Activated CD4-positive, alpha-beta T cell treated with anti-CD3 and anti-CD28 coated beads, Interleukin-2, amount 10 ng/mL, durations not matched to agents 7 days and 5 days (primary cell): ENCODE measurements around the gene BAHCC1. TPM values are rescaled to one million over a fixed set of nuclear protein-coding genes. Genes with fewer than 3 reads are reported as not detected.

ENCODE experiments used
- CTCF ChIA-PET: fragments of 350-600 bp; sonication (Branson Sonifier 250); formaldehyde crosslinking; loops from one replicate; lab custom pipeline; 2021; ENCODE audit warnings: antibody characterized with exemption; lab: Charles Lee
- POLR2A ChIA-PET: fragments of 350-600 bp; sonication (Branson Sonifier 250); formaldehyde crosslinking; loops from one replicate; lab custom pipeline; 2021; ENCODE audit warnings: antibody characterized with exemption; lab: Charles Lee
- DNase-seq: peaks from one replicate; pipeline ENCODE4 v3.0.0-alpha.2; 2020
- H3K27ac Mint-ChIP-seq: one replicate; pipeline ENCODE4 v1.8.0; 2021; ENCODE audit warnings: mild to moderate bottlenecking, moderate library complexity, mixed read lengths
- H3K27me3 Mint-ChIP-seq: one replicate; pipeline ENCODE4 v1.8.0; 2021; ENCODE audit warnings: mixed read lengths
- H3K36me3 Mint-ChIP-seq: one replicate; pipeline ENCODE4 v1.8.0; 2021; ENCODE audit warnings: low read depth, mixed read lengths
- H3K4me1 Mint-ChIP-seq: one replicate; pipeline ENCODE4 v1.8.0; 2021; ENCODE audit warnings: mixed read lengths
- H3K4me3 Mint-ChIP-seq: one replicate; pipeline ENCODE4 v1.8.0; 2021; ENCODE audit warnings: mild to moderate bottlenecking, moderate library complexity, mixed read lengths
- H3K9me3 Mint-ChIP-seq: one replicate; pipeline ENCODE4 v1.8.0; 2021; ENCODE audit warnings: mixed read lengths
- total RNA-seq, 2 experiments: library from RNA; stranded (reverse); gene quantifications; one replicate each; pipeline ENCODE4 v1.2.3, GENCODE V29; 2021

BAHCC1 gene
- total RNA-seq, 2 experiments from 2014 or later: not detected

DNA sequence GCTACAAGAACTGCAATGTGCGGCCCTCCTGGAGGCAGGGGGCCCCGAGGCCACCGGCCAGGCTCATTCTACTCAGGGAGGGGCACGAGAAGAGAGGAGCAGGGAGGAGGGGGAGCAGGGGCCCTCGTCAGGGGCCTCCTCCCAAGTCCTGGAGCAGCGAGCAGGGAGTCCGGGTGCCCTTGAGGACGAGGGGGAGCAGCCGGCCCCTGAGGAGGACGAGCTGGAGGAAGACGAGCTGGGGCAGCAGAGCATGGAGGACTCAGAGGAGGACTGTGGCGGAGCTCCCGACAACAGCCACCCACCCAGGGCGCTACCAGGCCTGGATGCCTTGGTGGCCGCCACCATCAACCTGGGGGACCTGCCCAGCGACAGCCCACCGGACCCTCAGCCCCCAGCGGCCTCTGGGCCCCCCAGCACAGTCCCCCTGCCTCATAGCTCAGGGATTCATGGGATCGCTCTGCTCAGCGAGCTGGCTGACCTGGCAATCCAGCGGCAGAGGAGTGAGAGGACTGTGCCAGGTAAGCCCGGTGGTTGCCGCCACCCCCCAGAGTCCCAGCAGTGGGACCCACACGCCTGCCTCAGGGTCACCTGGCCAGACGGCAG is 52.2 kb downstream of the BAHCC1 start:
- no peaks in the 10 kb centered on the region for H3K27me3 Mint-ChIP-seq
- DNase-seq: no peak
- H3K4me3 Mint-ChIP-seq: no peak overlapping the region
- H3K4me1 Mint-ChIP-seq: no peaks in the 10 kb centered on the region
- H3K9me3 Mint-ChIP-seq: no peaks in the 10 kb centered on the region
- no peaks in the 10 kb centered on the region for H3K36me3 Mint-ChIP-seq
- ChIA-PET POLR2A (no interaction called here), CTCF (no interaction called here)
- H3K27ac Mint-ChIP-seq: no peak overlapping the region

DNA sequence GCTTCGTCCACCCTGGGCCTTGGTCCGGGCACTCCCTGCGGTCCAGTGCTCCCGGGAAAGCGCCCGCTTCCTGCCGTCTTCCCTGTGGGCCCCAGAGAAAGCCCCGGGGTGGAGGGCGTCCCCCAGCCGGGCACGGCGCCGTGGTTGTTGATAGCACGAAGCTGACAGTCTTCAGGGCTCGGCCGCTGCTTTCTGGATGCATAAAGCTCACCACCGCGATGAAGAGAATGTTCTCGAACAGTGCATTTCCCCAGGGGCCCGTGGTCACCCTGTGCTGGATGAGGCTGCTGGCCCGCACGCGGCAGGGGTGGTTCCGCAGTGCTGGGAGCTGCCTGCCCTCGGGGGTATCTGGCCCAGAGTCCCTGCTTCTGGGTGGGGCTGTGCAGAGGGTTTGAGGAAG is 53.2 kb downstream of the BAHCC1 start:
- CTCF ChIA-PET: interaction anchor here (1.4 kb wide), 1 partner anchor 18 kb away, joined by 4 read pairs; no protein-coding TSS in a partner anchor

GRCh38 chr17:81448950-81449349 is 53.7 kb downstream of the BAHCC1 start:
- no peak for DNase-seq
- Mint-ChIP-seq H3K4me3 (no peak overlapping the region), H3K27me3 (no peaks in the 10 kb centered on the region), H3K9me3 (no peaks in the 10 kb centered on the region), H3K27ac (no peak overlapping the region), H3K4me1 (peaks cover 9% of the 10 kb centered on the region), H3K36me3 (no peaks in the 10 kb centered on the region)
- ChIA-PET CTCF (interaction anchor here (1.4 kb wide), 1 partner anchor 19 kb away, joined by 4 read pairs; no protein-coding TSS in a partner anchor), POLR2A (no interaction called here)

More for the DNA sequence above, 53.2 kb downstream of the BAHCC1 start:
- no peak overlapping the region for H3K27ac Mint-ChIP-seq
- H3K4me1 Mint-ChIP-seq: peaks cover 4% of the 10 kb centered on the region
- H3K27me3 Mint-ChIP-seq: no peaks in the 10 kb centered on the region
- H3K36me3 Mint-ChIP-seq: no peaks in the 10 kb centered on the region
- POLR2A ChIA-PET: no interaction called here
- H3K4me3 Mint-ChIP-seq: no peak overlapping the region
- no peak for DNase-seq
- H3K9me3 Mint-ChIP-seq: no peaks in the 10 kb centered on the region

GRCh38 chr17:81449351-81449750 is 54.1 kb downstream of the BAHCC1 start:
- H3K4me3 Mint-ChIP-seq: no peak overlapping the region
- H3K27me3 Mint-ChIP-seq: no peaks in the 10 kb centered on the region
- ChIA-PET POLR2A (no interaction called here), CTCF (interaction anchor here (1.4 kb wide), 1 partner anchor 19 kb away, joined by 4 read pairs; no protein-coding TSS in a partner anchor)
- DNase-seq: no peak
- H3K9me3 Mint-ChIP-seq: no peaks in the 10 kb centered on the region
- H3K4me1 Mint-ChIP-seq: peaks cover 12% of the 10 kb centered on the region
- H3K27ac Mint-ChIP-seq: no peak overlapping the region
- no peaks in the 10 kb centered on the region for H3K36me3 Mint-ChIP-seq

DNA sequence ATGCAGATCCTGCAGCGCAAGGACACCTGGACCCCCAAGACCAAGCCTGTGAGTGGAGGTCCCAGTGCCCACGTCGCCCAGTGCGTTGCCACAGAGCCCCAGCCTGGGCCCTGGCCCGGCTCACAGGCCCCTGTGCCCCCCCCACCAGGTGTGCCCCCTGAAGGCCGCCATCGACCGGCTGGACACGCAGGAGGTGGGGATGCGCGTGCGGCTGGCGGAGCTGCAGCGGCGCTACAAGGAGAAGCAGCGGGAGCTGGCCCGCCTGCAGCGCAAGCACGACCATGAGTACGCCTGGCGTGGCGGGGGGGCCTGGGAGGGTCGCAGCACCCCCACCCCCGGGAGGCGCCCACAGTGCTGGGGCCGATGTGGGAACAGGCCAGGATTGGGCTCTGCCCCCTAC is 56.6 kb downstream of the BAHCC1 start:
- POLR2A ChIA-PET: no interaction called here
- Mint-ChIP-seq H3K9me3 (no peaks in the 10 kb centered on the region), H3K4me1 (peaks cover 12% of the 10 kb centered on the region), H3K27me3 (no peaks in the 10 kb centered on the region), H3K4me3 (no peak overlapping the region), H3K27ac (no peak overlapping the region), H3K36me3 (no peaks in the 10 kb centered on the region)
- no peak for DNase-seq
- CTCF ChIA-PET: no interaction called here

GRCh38 chr17:81452551-81452950 is 57.3 kb downstream of the BAHCC1 start:
- ChIA-PET POLR2A (no interaction called here), CTCF (no interaction called here)
- no peak for DNase-seq
- no peaks in the 10 kb centered on the region for H3K36me3 Mint-ChIP-seq
- no peak overlapping the region for H3K27ac Mint-ChIP-seq
- H3K27me3 Mint-ChIP-seq: no peaks in the 10 kb centered on the region
- peaks cover 12% of the 10 kb centered on the region for H3K4me1 Mint-ChIP-seq
- H3K9me3 Mint-ChIP-seq: no peaks in the 10 kb centered on the region
- no peak overlapping the region for H3K4me3 Mint-ChIP-seq

GRCh38 chr17:81453076-81453475 is 57.8 kb downstream of the BAHCC1 start:
- Mint-ChIP-seq H3K9me3 (no peaks in the 10 kb centered on the region), H3K27ac (peak overlapping the region; percentile 55), H3K36me3 (no peaks in the 10 kb centered on the region), H3K4me3 (no peak overlapping the region), H3K4me1 (peaks cover 12% of the 10 kb centered on the region), H3K27me3 (no peaks in the 10 kb centered on the region)
- DNase-seq: no peak
- ChIA-PET POLR2A (no interaction called here), CTCF (no interaction called here)

DNA sequence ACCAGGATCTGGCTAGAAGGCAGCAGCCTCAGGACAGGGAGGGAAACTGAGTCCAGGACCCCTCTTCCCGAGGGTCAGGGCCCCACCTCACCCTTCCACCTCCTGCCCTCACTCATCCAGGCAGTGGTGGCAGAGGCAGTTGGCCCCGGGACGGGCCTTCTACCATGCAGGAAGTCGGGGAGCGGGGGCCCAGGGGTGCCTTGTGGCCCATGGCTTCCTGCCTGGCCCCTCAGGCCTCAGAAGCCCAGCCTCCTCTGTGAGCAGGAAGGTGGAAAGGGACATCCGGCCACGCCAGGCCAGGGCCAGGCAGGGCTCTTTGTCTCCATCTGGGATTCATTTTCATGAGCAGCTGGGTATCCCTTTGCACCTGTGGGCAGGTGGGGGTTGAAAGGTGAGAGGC is 58.5 kb downstream of the BAHCC1 start:
- Mint-ChIP-seq H3K4me3 (no peak overlapping the region), H3K4me1 (peaks cover 12% of the 10 kb centered on the region), H3K27ac (peak overlapping the region; percentile 73), H3K36me3 (no peaks in the 10 kb centered on the region), H3K27me3 (no peaks in the 10 kb centered on the region), H3K9me3 (no peaks in the 10 kb centered on the region)
- CTCF ChIA-PET: no interaction called here
- peak; percentile 46 for DNase-seq
- POLR2A ChIA-PET: no interaction called here

GRCh38 chr17:81454473-81454872 is 59.2 kb downstream of the BAHCC1 start:
- ChIA-PET CTCF (no interaction called here), POLR2A (interaction anchor here (0.6 kb wide), 1 partner anchor 102 kb away, joined by 3 read pairs; no protein-coding TSS in a partner anchor)
- H3K4me3 Mint-ChIP-seq: no peak overlapping the region

GRCh38 chr17:81455387-81455786 is 60.1 kb downstream of the BAHCC1 start:
- DNase-seq: no peak
- peaks cover 12% of the 10 kb centered on the region for H3K4me1 Mint-ChIP-seq
- H3K9me3 Mint-ChIP-seq: no peaks in the 10 kb centered on the region
- no peaks in the 10 kb centered on the region for H3K27me3 Mint-ChIP-seq
- H3K27ac Mint-ChIP-seq: no peak overlapping the region
- no peak overlapping the region for H3K4me3 Mint-ChIP-seq
- no peaks in the 10 kb centered on the region for H3K36me3 Mint-ChIP-seq
- POLR2A ChIA-PET: no interaction called here
- CTCF ChIA-PET: no interaction called here

More at GRCh38 chr17:81454473-81454872, 59.2 kb downstream of the BAHCC1 start:
- no peak for DNase-seq
- peaks cover 12% of the 10 kb centered on the region for H3K4me1 Mint-ChIP-seq
- H3K36me3 Mint-ChIP-seq: no peaks in the 10 kb centered on the region
- no peaks in the 10 kb centered on the region for H3K9me3 Mint-ChIP-seq
- no peaks in the 10 kb centered on the region for H3K27me3 Mint-ChIP-seq
- no peak overlapping the region for H3K27ac Mint-ChIP-seq

- Mint-ChIP-seq H3K27me3 (no peaks in the 10 kb centered on the region), H3K4me3 (no peak overlapping the region), H3K4me1 (peaks cover 12% of the 10 kb centered on the region), H3K27ac (peak overlapping the region; percentile 25), H3K36me3 (no peaks in the 10 kb centered on the region), H3K9me3 (no peaks in the 10 kb centered on the region)
- ChIA-PET CTCF (interaction anchor here (0.6 to 1.2 kb wide), 3 partner anchors 19 to 93 kb away, joined by 3 to 5 read pairs (median 3); no protein-coding TSS in a partner anchor), POLR2A (no interaction called here)
- DNase-seq: no peak
These were observed 60.8 kb downstream of the BAHCC1 start for GRCh38 chr17:81456091-81456490.

DNA sequence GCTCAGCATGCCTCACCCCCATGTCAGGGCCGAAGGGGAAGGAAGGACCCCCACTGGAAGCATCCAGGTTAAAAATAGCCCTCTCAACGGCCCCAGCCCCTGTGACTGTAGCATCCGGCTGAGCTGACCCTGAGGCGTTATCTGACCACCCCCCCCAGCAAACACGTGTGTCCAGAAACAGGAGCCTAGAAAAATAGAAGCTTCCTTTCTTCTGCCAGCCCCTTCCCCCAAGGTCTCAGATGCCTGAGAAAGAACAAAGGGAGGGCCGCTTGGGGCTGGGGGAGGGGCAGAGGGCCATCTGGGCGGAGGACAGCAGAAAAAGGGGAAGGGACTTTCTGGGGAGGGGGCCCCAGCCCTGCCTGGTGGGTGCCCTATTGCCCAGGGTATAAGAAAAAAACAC is 61.5 kb downstream of the BAHCC1 start:
- Mint-ChIP-seq H3K27me3 (no peaks in the 10 kb centered on the region), H3K27ac (no peak overlapping the region), H3K4me1 (peaks cover 12% of the 10 kb centered on the region), H3K4me3 (no peak overlapping the region), H3K9me3 (no peaks in the 10 kb centered on the region), H3K36me3 (no peaks in the 10 kb centered on the region)
- ChIA-PET POLR2A (no interaction called here), CTCF (interaction anchor here (0.6 to 1.2 kb wide), 4 partner anchors 17 to 93 kb away, joined by 3 to 5 read pairs (median 3); no protein-coding TSS in a partner anchor)
- DNase-seq: no peak

DNA sequence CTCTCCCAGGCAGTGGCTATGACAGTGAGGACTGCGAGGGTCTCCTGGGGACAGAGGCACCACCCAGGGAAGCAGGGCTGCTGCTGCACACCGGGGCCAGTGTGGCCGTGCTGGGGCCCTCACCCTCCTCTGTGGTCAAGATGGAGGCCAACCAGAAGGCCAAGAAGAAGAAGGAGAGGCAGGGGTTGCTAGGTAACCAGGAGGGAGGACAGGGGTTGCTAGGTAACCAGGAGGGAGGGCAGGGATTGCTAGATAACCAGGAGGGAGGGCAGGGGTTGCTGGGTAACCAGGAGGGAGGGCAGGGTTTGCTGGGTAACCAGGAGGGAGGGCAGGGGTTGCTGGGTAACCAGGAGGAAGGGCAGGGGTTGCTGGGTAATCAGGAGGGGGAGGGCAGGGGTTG is 62.1 kb downstream of the BAHCC1 start:
- POLR2A ChIA-PET: no interaction called here
- Mint-ChIP-seq H3K9me3 (no peaks in the 10 kb centered on the region), H3K27me3 (no peaks in the 10 kb centered on the region), H3K36me3 (no peaks in the 10 kb centered on the region), H3K27ac (no peak overlapping the region), H3K4me1 (peaks cover 12% of the 10 kb centered on the region), H3K4me3 (no peak overlapping the region)
- CTCF ChIA-PET: interaction anchor here (1.2 kb wide), 1 partner anchor 20 kb away, joined by 3 read pairs; no protein-coding TSS in a partner anchor
- DNase-seq: no peak
